DOHH2 (cell line): ENCODE results near the gene SHROOM1.

ENCODE experiments used
- H3F3A ChIP-seq: fragments of 200-600 bp; sonication (generic), shearing (Covaris generic); 2 replicates; pipeline ENCODE4 v1.6.0; 2016; ENCODE audit warnings: antibody characterized with exemption, mild to moderate bottlenecking; ENCODE audit not compliant: control insufficient read depth, insufficient read depth
- H3K27ac ChIP-seq: fragments of 200-600 bp; sonication (generic); 2 replicates; pipeline ENCODE4 v1.5.1; 2014; ENCODE audit warnings: low read depth, mild to moderate bottlenecking, low read length, moderate library complexity
- H3K27me3 ChIP-seq: fragments of 200-600 bp; sonication (generic); 2 replicates; pipeline ENCODE4 v1.6.1; 2014; ENCODE audit warnings: mild to moderate bottlenecking, low read length, mixed read lengths; ENCODE audit not compliant: control insufficient read depth
- H3K36me3 ChIP-seq: fragments of 200-600 bp; sonication (generic); 2 replicates; pipeline ENCODE4 v1.6.1; 2014; ENCODE audit warnings: mild to moderate bottlenecking, low read length, moderate library complexity, mixed read lengths; ENCODE audit not compliant: control insufficient read depth
- H3K4me1 ChIP-seq: fragments of 200-600 bp; sonication (generic); 2 replicates; pipeline ENCODE4 v1.6.1; 2014; ENCODE audit warnings: mild to moderate bottlenecking, low read length, mixed read lengths; ENCODE audit not compliant: control insufficient read depth
- H3K4me2 ChIP-seq: fragments of 200-600 bp; sonication (generic); 2 replicates; pipeline ENCODE4 v1.6.0; 2014; ENCODE audit warnings: mild to moderate bottlenecking, low read length, moderate library complexity
- H3K4me3 ChIP-seq: fragments of 200-600 bp; sonication (generic); 2 replicates; pipeline ENCODE4 v1.5.1; 2014; ENCODE audit warnings: mild to moderate bottlenecking, low read length, mixed read lengths
- H3K79me2 ChIP-seq: fragments of 200-600 bp; sonication (generic); 2 replicates; pipeline ENCODE4 v1.6.1; 2014; ENCODE audit warnings: mild to moderate bottlenecking, low read length, mixed read lengths; ENCODE audit not compliant: control insufficient read depth
- H3K9me2 ChIP-seq: fragments of 200-600 bp; sonication (generic); replicated peaks from 2 replicates; pipeline ENCODE4 v1.6.1; 2014; ENCODE audit warnings: mild to moderate bottlenecking, low read length, mixed read lengths; ENCODE audit not compliant: control insufficient read depth
- H3K9me3 ChIP-seq: fragments of 200-600 bp; sonication (generic); 2 replicates; pipeline ENCODE4 v1.6.1; 2014; ENCODE audit warnings: antibody characterized with exemption, low read length, mixed read lengths; ENCODE audit not compliant: control insufficient read depth, insufficient read depth
- H4K20me1 ChIP-seq: fragments of 200-600 bp; sonication (generic); 2 replicates; pipeline ENCODE4 v1.6.0; 2014; ENCODE audit warnings: low read depth, mild to moderate bottlenecking, antibody characterized with exemption, low read length, moderate library complexity; ENCODE audit not compliant: control insufficient read depth, insufficient read depth
- CTCF ChIP-seq: fragments of 200-600 bp; sonication (generic); IDR thresholded peaks from one replicate; pipeline ENCODE4 v1.5.1; 2014; ENCODE audit warnings: antibody characterized with exemption, mild to moderate bottlenecking, low read depth, low read length; ENCODE audit not compliant: poor library complexity, severe bottlenecking
- EZH2phosphoT487 ChIP-seq: fragments of 200-600 bp; sonication (generic); IDR thresholded peaks from 2 replicates; pipeline ENCODE4 v1.6.1; 2017; ENCODE audit warnings: borderline replicate concordance, mild to moderate bottlenecking, antibody characterized with exemption, low read length, moderate library complexity, mixed read lengths

Gene SHROOM1

DNA sequence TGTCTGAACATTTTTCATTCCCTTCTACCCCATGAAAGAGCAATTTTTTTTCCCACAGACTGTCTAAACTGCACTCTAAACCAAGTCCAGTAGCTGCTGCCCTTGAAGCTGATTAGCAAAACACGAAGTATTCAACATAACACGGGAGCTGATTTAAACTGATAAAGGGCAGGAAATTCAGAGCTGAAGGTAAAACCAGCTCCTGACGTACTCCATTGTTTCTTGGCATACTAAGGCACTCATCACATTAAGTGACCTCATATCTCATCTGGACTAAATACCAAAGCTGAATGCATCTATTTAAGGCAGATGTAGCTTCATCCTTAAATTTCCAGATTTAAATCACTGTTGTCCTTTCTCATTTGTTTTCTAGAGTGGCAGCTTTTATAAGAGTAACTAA is 23.9 kb upstream of the SHROOM1 start:
- Histone ChIP-seq H3K36me3 (no peaks in the 10 kb centered on the region), H3K79me2 (no peaks in the 10 kb centered on the region), H3K27me3 (0 out of 2 replicates have a peak, but pooled peaks cover 6% of the 10 kb centered on the region), H3K4me3 (no peak overlapping the region), H3K27ac (no peak overlapping the region), H3K9me2 (no peaks in the 10 kb centered on the region), H4K20me1 (no peaks in the 10 kb centered on the region), H3K4me1 (no peaks in the 10 kb centered on the region), H3F3A (no peaks in the 10 kb centered on the region), H3K9me3 (no peaks in the 10 kb centered on the region), H3K4me2 (no peak overlapping the region)
- TF ChIP-seq EZH2phosphoT487 (no peak), CTCF (no peak)

DNA sequence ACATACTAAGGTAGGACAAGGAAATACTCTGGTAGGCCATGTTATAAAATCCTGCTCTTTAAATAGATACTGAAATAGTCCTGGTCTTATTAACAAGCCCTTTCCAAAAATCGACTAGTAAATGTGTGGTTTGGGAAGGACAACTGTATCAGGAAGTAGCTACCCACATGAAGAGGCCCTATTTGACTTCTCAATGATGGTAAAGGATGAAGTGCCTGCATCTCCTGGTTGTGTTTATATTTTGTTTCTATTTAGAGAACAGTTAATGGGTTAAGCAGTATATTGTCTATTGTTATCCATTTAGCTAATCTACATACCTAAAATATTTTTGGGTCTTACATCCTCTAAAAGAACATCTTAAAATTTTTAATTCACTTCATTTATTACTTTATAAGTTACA is 23.3 kb upstream of the SHROOM1 start:
- no peaks in the 10 kb centered on the region for H3K4me1 ChIP-seq
- H3K79me2 ChIP-seq: no peaks in the 10 kb centered on the region
- no peak overlapping the region for H3K4me2 ChIP-seq
- no peaks in the 10 kb centered on the region for H3K9me2 ChIP-seq
- no peak overlapping the region for H3K27ac ChIP-seq
- H3K27me3 ChIP-seq: 0 out of 2 replicates have a peak, but pooled peaks cover 6% of the 10 kb centered on the region
- TF ChIP-seq EZH2phosphoT487 (no peak), CTCF (no peak)
- no peaks in the 10 kb centered on the region for H3F3A ChIP-seq
- no peaks in the 10 kb centered on the region for H4K20me1 ChIP-seq
- no peaks in the 10 kb centered on the region for H3K9me3 ChIP-seq
- no peak overlapping the region for H3K4me3 ChIP-seq
- H3K36me3 ChIP-seq: no peaks in the 10 kb centered on the region

DNA sequence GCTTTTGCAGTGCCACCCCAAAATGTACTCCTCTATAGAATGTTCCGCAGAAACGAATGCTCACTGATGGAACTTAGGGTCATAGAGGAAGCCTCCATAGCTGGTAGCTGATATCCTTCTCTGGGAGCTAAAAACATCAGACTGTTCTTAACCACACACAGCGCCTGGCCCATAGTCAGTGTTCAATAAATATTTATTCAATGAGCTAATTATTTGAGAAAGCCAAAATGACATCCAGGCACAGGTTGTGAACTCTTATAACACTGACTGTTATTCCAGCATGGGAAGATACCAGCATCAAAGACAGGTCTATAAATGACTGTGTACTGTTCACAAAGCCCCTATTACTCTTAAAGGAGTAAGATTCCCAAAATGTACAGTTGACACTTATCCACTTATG is 22.9 kb upstream of the SHROOM1 start:
- no peaks in the 10 kb centered on the region for H4K20me1 ChIP-seq
- H3K79me2 ChIP-seq: no peaks in the 10 kb centered on the region
- no peaks in the 10 kb centered on the region for H3K9me2 ChIP-seq
- no peaks in the 10 kb centered on the region for H3K36me3 ChIP-seq
- H3K27ac ChIP-seq: no peak overlapping the region
- no peaks in the 10 kb centered on the region for H3K4me1 ChIP-seq
- no peaks in the 10 kb centered on the region for H3F3A ChIP-seq
- H3K4me3 ChIP-seq: no peak overlapping the region
- no peaks in the 10 kb centered on the region for H3K9me3 ChIP-seq
- no peak overlapping the region for H3K4me2 ChIP-seq
- TF ChIP-seq CTCF (no peak), EZH2phosphoT487 (no peak)
- H3K27me3 ChIP-seq: 0 out of 2 replicates have a peak, but pooled peaks cover 6% of the 10 kb centered on the region
